Amygdala (tissue), 56 donors: Measurements from ENCODE around the gene CPLANE1.
A peak's percentile ranks its signal among the peaks of the same experiment; 100 is the strongest.
"Not testable (repeated sequence)": the region's sequence is repeated elsewhere in the genome, so short reads cannot be mapped to it uniquely, and the experiment has no call there.

ENCODE experiments used
- DNase-seq, 56 donors: peaks; one replicate each; lab custom pipeline; 2025; lab: John Stamatoyannopoulos, UW

Gene CPLANE1

DNA sequence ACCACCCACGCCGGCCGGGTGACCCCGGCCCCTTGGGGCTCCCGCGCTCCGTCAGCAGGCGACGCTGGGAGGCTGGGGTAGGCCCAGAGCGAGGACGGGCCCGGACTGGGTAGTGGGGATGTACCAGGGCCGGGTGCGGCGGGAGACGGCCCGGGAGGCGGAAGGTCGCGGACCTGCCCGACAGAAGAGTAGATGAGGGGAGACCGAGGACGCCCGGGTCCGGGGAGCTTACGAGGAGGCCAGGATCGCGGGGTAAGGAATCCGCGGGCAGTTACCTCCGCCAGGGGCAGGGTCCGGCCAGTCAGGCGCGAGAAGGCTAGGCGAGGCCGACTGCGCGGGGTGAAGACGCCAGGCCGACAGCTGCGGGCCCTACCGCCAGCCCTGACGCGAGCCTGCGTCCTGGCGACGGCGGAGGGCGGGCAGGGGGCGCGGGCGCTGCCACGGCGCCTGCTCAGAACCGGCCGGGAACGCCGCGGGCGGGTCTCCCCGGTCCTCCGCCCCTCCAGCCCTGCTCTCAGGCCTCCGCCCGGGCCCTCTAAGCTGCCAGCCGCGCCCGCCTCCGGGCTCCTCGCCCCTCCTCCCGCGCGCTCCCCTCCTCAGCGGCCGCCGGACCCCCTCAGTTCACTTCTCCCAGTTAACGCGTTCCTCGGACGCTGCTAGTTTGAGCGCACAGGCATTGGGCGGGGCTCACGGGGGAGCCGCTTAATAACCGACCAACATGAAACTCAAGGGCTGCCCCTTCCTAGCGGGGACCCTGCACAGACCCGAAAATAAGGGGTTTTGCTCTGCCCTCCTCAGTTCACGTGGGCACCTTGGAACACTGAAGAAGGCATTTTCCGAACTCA, at the start of gene CPLANE1:
CPLANE1 (minus strand) TSS at position 407 of the 845 bp plus-strand sequence. CDS start 1,678 bp downstream, outside the sequence.
- DNase-seq, result peak in 55 of 56 donors; percentile 9 to 91 (median 68)

DNA sequence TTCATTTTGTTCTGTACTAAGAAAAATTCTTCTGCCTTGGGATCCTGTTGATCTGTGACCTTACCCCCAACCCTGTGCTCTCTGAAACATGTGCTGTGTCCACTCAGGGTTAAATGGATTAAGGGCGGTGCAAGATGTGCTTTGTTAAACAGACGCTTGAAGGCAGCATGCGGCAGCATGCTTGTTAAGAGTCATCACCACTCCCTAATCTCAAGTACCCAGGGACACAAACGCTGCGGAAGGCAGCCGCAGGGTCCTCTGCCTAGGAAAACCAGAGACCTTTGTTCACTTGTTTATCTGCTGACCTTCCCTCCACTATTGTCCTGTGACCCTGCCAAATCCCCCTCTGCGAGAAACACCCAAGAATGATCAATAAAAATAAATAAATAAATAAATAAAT, 47.1 kb upstream of the CPLANE1 start:
- DNase-seq, result not testable (repeated sequence)

DNA sequence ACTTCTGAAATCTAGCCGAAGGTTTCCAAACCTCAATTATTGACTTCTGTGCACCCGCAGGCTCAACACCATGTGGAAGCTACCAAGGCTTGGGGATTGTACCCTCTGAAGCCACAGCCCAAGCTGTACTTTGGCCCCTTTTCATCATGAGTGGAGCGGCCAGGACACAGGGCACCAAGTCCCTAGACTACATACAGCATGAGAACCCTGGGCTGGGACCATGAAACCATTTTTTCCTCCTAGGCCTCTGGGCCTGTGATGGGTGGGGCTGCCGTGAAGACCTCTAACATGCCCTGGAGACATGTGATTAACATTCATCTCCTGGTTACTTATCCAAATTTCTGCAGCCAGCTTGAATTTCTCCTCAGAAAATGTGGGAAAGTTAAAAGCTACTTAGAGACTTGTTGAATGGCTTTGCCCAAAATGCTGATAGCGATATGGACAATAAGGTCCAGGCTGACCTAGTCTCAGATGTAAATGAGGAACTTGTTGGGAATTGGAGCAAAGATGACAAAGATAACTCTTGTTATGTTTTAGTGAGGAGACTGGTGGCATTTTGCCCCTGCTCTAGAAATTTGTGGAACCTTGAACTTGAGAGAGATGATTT, 34.1 kb upstream of the CPLANE1 start:
- DNase-seq, result no peak

DNA sequence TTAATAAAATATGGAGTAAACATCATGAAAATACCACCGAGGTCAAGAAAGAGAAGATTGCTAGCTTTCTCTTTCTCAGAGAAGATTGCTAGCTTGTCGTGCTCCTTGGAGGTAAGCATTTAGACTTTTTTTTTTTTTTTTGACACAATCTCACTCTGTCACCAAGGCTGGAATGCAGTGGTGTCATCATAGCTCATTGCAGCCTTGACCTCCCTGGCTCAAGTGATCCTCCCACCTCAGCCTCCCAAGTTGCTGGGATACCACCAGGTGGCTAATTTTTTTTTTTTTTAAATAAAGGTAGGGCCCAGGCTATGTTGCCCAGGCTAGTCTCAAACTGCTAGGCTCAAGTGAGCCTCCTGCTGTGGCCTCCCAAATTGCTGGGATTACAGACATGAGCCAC, 26.3 kb upstream of the CPLANE1 start:
- DNase-seq, result no peak

DNA sequence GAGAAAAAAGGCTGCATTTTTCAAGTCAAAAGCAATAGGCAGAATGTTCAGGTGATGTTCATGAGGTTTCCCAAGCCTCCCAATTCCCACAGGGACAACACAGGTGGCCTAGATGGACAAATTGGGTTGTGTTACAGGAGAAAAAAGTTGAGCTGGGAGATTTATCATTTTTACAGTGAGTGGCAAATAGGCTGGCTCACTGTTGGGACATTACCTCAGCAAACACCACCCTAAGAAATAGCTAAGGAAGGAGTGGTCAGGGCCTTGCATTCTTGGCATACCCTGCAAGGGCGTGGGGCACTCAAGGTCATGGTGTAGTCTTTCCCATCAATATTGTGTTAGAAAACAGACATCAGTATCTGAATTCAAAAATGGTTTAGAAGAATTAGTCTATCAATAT, 23.3 kb upstream of the CPLANE1 start:
- no peak for DNase-seq

DNA sequence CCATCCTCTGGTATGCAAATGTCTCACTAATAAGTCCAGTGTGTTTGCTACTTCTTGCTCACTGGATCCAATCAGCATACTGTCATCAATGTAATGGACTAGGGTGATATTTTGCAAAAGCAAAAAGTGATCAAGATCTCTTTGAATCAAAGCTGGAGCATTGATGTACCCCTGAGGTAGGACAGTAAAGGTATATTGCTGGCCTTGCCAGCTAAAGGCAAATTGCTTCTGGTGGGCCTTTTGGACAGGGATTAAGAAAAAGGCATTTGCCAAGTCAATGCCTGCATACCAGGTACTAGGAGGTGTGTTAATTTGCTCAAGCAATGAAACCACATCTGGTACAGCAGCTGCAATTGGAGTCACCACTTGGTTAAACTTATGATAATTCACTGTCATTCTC, 18.9 kb upstream of the CPLANE1 start:
- not testable (repeated sequence) for DNase-seq

DNA sequence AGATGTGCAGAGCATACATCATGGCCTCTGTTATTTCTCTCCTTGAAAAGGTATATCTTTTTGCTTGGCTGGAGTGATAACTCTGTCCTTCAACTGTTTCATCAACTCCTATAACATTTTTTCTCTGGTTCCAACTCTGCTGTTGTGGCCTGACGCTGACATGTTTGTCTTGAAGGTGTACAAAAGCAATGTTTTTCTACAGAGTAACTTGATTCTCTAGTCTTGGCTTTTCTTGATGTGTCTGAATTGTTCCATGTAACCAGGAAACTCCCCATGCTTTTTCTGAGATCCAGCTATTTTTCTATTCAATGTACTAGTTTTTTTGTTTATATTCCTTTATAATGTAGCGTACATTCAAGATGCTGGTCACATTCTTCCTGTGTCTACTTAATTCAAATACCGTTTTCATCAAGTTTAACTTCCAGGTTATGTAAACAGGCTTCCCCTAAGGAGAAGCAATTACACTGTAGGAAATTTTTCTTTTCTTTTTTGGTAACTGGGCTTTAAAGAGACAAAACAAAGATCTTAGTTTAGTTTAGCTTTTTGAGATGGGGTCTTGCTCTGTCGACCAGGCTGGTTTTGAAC, 6.7 kb upstream of the CPLANE1 start:
- no peak for DNase-seq

DNA sequence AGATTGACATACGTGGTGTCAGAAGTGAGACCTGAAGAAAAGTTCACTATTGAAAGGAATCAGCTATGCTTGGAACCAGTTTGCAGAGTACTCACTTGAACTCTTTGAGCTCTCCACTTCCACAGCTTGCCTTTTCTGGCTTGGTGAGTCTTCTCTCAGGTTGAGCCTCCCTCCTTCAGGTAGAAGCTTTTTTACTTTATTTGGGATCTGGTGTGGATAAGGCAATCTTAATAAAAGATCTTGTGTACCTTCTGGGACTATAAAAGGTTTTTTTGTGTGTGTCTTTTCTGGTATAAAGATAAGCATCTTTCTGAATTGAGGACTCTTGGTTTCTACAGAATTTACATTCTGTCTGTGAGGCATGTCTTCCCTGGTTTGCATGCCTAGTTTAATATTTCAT, 5.4 kb upstream of the CPLANE1 start:
- DNase-seq, result no peak

DNA sequence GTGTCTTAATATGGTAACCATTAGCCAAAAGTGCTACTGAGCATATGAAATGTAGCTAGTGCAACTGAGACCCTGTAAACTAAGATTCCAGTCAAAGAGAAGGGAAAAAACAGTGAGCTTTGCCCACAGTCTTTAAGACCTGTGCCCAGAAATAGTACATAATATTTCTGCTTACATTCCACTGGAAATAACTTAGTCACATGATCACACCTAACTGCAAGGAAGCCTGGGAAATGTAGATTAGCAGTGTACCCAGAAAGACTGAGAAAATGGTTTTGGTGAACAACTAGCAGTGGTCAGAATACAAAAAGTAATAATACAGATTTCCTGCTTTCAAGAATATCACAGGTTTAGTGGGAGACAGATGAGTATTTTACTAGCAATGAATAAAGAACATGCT, 2.5 kb upstream of the CPLANE1 start:
- DNase-seq, result no peak

DNA sequence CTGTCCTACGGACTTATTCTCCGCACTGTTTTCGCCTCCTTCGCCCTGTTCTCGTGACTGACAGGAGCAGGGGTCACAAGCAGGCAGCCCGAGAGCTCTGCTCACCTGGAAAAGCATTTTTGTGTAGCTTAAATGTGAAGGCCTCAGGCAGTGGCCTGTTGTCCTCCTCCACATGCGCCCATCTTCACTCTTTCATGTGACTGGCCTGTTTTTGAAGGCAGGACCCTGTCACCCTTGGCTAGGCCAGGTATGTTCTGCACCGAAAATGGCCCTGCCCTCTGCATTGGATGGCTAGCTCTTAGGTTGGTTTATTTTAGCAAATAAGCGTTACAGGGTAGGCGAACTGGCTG, 614 bp upstream of the CPLANE1 start:
- DNase-seq, result peak in 6 of 56 donors; percentile 19 to 53 (median 37)

DNA sequence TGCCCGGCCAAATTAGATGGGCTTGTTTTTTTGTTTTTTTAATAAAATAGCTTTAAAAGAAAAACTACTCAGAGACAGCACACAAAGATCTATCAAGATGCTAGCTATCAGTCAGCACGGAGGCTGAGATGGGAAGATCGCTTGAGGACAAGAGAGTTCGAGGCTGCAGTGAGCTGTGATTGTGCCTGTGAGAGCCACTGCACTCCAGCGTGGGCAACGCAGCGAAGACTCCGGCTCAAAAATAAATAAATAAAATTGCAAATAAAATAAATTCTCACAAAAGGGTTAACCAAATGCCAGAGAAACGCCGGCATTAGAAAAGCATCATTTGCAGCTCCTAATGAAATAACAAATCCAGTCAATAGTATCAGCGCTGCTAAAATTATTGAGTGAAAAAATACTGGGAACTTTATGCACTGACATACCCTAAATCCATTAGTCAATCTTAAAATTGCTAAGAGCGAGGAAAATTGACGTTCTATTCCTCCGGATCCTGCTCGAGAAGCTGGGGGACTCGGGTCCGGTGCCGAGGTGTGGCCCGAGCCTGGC, 681 bp downstream of the CPLANE1 start:
- DNase-seq, result peak in 2 of 56 donors; percentile 6

DNA sequence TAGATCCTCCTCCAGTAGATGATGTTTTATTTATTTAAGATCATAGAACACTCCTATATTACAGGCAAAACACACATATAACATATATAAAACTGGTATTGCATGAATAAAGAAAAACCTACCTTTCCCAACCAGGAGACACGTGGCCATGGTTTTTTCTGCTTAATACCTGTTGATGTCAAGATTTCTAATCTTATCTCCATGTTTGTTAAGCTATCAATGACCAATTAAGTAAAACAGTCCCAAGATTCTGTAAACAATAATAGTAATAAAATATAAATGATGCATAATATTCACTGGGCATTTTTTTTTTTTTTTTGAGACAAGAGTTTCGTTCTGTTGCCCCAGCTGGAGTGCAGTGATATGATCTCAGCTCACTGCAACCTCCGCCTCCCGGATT, 1.7 kb downstream of the CPLANE1 start:
- no peak for DNase-seq

DNA sequence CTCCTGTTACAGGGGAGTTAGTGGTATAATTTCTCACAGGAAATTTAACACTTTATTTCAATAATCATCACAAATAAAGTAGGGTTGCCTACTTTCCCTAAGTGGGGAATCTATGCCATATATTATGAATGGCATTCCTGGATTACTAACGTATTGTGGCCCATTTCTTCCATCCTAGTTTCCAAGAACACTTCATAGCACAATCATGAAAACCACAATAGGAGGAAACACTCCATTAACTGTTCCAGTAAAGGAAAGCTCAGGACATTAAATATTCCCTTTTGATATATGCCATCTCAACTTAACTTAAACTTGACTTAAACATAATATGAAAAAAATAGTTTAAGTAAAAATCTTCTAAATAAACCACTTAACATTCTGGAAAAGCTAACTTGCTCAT, 2.1 kb downstream of the CPLANE1 start:
- no peak for DNase-seq

DNA sequence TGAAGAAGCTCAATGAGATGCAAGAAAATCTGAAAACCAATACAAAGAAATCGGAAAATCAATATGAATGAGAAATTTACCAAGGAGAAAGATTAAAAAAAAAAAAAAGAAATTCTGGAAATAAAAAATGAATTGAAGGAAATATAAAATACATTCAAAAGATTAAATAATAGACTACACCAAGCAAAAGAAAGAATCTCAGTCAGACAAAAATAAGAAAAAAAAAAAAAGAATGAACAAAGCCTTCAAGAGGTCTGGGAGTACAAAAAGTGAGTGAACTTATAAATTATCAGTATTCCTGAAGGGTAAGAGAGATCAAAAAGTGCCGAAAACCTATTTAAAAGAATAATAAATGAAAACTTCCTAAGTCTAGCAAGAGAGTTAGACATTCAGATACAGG, 14.9 kb downstream of the CPLANE1 start:
- DNase-seq, result no peak

DNA sequence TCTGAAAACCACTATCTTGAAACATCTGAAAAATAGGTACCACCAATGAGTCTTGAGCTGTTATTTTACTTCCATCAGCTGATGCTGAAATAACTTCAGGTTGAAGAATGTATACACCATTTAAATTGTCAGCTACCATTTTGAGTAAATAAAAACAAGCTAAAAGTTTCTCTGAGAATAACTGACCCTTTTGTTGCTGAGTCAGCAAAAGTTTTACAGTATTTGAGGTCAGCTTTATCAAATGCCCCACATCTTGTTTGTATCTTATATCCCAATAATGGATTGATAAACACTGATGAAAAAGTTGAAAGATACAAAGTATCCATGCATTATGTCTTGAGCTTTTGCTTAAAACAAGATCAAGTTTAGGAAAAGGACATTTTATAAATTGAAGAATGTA, 22.8 kb downstream of the CPLANE1 start:
- no peak for DNase-seq

DNA sequence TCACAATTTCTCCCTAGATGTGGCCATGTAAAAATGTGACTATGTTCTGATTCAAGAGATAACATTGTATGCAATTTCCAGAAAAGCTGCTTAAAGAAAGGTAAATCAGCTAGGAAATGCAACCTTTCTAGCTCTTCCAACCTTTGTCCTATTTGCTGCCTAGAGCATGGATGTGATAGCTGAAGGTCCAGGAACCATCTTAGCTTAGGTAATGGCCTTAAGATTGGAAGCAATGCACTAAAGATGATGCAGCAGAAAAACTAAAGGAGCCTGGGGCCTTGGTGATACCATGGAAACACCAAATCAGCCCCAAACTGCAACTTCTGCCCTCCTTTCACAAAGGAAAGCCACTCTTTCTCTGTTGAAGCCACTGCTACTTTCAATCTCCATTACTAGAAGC, 27.0 kb downstream of the CPLANE1 start:
- DNase-seq, result no peak

DNA sequence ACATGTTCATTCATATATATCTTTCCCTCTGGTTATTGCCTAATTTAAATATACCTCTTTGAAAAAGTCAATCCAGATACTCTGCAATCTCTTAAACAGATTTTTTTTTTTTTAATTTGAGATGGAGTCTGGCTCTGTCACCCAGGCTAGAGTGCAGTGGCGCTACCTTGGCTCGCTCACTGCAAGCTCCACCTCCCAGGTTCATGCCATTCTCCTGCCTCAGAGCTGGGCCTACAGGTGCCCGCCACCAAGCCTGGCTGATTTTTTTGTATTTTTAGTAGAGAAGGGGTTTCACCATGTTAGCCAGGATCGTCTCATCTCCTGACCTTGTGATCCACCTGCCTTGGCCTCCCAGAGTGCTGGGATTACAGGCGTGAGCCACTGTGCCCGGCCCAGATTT, 28.8 kb downstream of the CPLANE1 start:
- DNase-seq, result not testable (repeated sequence)

DNA sequence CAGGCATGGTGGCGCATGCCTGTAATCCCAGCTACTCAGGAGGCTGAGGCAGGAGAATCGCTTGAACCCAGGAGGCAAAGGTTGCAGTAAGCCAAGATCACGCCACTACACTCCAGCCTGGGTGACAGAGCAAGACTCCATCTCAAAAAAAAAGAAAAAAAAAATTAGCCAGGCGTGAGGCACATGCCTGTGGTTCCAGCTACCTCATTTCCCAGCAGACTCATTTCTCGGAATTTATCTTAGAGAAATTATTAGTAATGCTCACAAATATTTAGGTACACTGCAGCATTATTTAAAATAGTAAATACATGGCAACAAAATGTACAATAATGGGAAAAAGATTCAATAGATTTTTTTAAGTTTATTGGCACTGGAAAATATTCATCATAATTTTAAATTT, 29.8 kb downstream of the CPLANE1 start:
- not testable (repeated sequence) for DNase-seq

DNA sequence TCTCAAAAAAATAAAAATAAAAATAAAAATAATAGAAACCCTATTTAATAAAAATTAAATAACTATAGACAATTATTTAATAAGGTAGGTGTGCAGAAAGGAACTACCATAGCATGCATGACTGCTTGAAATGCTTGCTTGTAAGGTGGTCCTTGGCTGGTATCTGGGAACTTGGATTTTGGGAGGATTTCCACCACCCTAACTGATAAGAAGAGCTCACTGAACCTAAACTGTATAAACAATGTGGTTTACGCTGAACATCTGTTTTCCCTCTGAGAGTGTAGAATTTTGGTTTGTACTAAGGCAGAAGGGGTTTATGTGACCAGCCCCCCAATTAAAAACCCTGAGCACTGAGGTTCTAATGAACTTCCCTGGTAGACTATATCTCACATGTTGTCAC, 31.2 kb downstream of the CPLANE1 start:
- no peak for DNase-seq

DNA sequence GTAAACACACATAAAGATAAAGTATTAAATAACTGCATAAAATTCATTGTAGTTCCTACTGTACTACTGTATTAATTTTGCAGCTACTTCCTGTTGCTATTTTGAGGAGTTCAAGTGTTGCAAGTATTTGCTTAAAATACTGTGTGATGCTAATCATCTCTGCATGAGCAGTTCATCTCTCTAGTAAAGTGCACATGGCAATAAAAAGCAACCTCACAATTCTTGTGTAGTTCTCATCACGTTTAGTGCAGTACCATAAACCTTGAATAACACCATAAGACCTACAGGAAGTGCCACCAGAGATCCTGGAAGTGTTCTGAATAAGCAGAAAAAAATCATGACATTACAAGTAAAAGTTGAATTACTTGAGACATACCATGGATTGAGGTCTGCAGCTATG, 34.6 kb downstream of the CPLANE1 start:
- DNase-seq, result no peak

DNA sequence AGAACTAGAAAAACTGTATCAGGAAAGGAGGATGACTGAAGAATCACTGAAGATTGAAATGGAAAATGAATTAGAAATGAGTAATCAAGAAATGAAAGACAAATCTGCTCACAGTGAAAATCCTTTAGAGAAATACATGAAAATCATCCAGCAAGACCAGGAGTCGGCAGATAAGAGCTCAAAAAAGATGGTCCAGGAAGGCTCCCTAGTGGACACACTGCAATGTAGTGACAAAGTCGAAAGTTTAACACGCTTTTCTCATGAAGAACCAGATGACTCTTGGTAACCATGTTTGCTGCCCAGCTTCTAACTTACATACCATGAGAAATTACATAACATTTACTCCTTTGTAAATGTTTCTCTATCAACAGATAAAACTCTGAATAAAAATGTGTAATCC, 37.1 kb downstream of the CPLANE1 start:
- no peak for DNase-seq

DNA sequence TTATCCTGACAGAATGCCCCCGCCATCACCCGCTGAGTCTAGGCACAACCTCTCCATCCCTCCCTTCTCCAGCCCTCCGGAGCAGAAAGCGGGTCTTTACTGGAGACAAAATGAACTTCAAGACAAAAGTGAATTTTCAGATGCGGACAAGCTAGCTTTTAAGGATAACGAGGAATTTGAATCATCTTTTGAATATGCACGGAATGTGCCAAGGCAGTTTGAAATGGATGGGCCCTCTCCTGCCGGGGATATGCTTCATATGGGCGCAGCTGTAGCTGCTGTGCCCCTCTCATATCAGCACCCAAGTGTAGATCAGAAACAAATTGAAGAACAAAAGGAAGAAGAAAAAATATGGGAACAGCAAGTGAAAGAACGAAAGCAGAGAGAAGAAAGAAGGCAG, 37.5 kb downstream of the CPLANE1 start:
- no peak for DNase-seq
